Esophagus squamous epithelium (tissue), 4 donors: ENCODE measurements around the gene HOXD9.

Experiments used
- POLR2A ChIP-seq, 4 donors: fragments of 450-650 bp; IDR thresholded peaks; one replicate each; pipeline ENCODE4 v1.6.1; 2017; ENCODE audit warnings: antibody characterized with exemption in 4 of 4, mild to moderate bottlenecking in 4 of 4, moderate library complexity in 3 of 4
- TF ChIP-seq, protein P1 (sequence below), 6 experiments: fragments of 450-650 bp in 4 of 6; fragments of 200-600 bp in 2 of 6; sonication (generic) in 2 of 6; IDR thresholded peaks; one replicate each; pipeline ENCODE4 v1.5.1; 2016 to 2019; ENCODE audit warnings: antibody characterized with exemption in 6 of 6, mild to moderate bottlenecking in 4 of 6, moderate library complexity in 4 of 6

DNA sequence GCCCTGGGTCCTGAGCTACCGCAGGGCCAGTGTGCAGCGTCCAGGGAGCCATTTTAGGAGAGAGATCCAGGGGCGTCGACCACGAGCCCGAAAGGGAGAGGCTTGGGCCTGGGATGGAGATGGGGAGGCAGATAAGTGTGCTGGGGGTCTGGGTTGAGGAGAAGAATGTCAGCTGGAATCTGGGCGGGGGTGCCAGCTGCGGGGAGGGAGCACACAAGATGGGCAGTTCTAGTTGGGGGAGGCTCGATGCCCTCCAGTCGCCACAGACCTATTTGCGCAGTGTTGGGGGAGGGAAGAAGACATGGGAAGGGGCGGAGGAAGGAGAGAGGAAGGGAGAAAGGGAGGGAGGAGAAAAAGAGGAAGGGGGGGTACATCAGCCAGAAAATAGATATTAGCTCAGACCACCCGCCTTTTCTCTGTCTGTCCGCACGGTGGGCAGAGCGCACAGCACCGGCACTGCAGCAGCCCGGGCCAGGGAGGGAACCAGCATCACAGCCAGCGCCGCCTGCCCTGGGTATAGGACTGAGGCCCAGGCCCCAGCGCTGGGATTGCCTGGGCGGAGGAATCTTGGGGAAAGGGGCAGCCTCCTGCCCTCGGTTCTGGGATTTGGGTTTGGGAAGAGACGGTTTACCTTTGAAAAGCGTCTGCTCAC is 17.3 kb upstream of the HOXD9 start:
- TF ChIP-seq, protein P1, sequence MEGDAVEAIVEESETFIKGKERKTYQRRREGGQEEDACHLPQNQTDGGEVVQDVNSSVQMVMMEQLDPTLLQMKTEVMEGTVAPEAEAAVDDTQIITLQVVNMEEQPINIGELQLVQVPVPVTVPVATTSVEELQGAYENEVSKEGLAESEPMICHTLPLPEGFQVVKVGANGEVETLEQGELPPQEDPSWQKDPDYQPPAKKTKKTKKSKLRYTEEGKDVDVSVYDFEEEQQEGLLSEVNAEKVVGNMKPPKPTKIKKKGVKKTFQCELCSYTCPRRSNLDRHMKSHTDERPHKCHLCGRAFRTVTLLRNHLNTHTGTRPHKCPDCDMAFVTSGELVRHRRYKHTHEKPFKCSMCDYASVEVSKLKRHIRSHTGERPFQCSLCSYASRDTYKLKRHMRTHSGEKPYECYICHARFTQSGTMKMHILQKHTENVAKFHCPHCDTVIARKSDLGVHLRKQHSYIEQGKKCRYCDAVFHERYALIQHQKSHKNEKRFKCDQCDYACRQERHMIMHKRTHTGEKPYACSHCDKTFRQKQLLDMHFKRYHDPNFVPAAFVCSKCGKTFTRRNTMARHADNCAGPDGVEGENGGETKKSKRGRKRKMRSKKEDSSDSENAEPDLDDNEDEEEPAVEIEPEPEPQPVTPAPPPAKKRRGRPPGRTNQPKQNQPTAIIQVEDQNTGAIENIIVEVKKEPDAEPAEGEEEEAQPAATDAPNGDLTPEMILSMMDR (IDR thresholded peaks at IDR 0.05) = no peak
- TF ChIP-seq POLR2A (IDR thresholded peaks at IDR 0.05) = no peak
